SK-N-MC (cell line): Measurements from ENCODE around the gene EFTUD2.

Experiments
- EZH2 ChIP-seq: fragments of 200-600 bp; sonication (generic); IDR thresholded peaks from one replicate; pipeline ENCODE4 v1.6.1; 2017; ENCODE audit warnings: antibody characterized with exemption
- POLR2AphosphoS5 ChIP-seq: IDR thresholded peaks from 2 replicates; pipeline ENCODE4 v1.6.1; 2012; ENCODE audit warnings: mild to moderate bottlenecking, low read depth, low read length, borderline replicate concordance

- TF ChIP-seq POLR2AphosphoS5, result no peak
- TF ChIP-seq EZH2, result no peak
These were observed 2.2 kb upstream of the EFTUD2 start for GRCh38 chr17:44901411-44901921.
